ENCODE results near the gene NAA16.

Gene NAA16

GRCh38 chr13:41304551-41304950 is 6.5 kb upstream of the NAA16 start:
- DNase-seq (ENCODE audit: low spot score): no peak

GRCh38 chr13:41306271-41307145 is 4.6 kb upstream of the NAA16 start:
- no peak for DNase-seq (ENCODE audit: low spot score)

GRCh38 chr13:41307884-41308640 is 3.0 kb upstream of the NAA16 start:
- DNase-seq (ENCODE audit: low spot score): no peak

- peak; percentile 22 for DNase-seq (ENCODE audit: low spot score)
Observed at GRCh38 chr13:41311406-41312175, 524 bp downstream of the NAA16 start.

GRCh38 chr13:41312176-41312500 is 1.1 kb downstream of the NAA16 start:
- DNase-seq (ENCODE audit: low spot score): peak; percentile 23

- no peak for DNase-seq (ENCODE audit: low spot score)
Observed at GRCh38 chr13:41313117-41313516, 2.0 kb downstream of the NAA16 start.

- no peak for DNase-seq (ENCODE audit: low spot score)
Observed at GRCh38 chr13:41313659-41314197, 2.7 kb downstream of the NAA16 start.

- DNase-seq (ENCODE audit: low spot score): no peak
Observed at GRCh38 chr13:41315443-41316047, 4.5 kb downstream of the NAA16 start.

- no peak for DNase-seq (ENCODE audit: low spot score)
Observed at GRCh38 chr13:41317243-41317642, 6.2 kb downstream of the NAA16 start.

- no peak for DNase-seq (ENCODE audit: low spot score)
Observed at GRCh38 chr13:41325752-41326151, 14.7 kb downstream of the NAA16 start.

- no peak for DNase-seq (ENCODE audit: low spot score)
Observed at GRCh38 chr13:41326661-41327060, 15.6 kb downstream of the NAA16 start.

- DNase-seq (ENCODE audit: low spot score): no peak
Observed at GRCh38 chr13:41327994-41328790, 17.1 kb downstream of the NAA16 start.

- DNase-seq (ENCODE audit: low spot score): no peak
Observed at GRCh38 chr13:41332829-41333228, 21.8 kb downstream of the NAA16 start.

- DNase-seq (ENCODE audit: low spot score): no peak
Observed at GRCh38 chr13:41334810-41335209, 23.7 kb downstream of the NAA16 start.

- DNase-seq (ENCODE audit: low spot score): no peak
Observed at GRCh38 chr13:41344358-41344757, 33.3 kb downstream of the NAA16 start.

GRCh38 chr13:41345165-41345913 is 34.3 kb downstream of the NAA16 start:
- DNase-seq (ENCODE audit: low spot score): no peak

- DNase-seq (ENCODE audit: low spot score): no peak
Observed at GRCh38 chr13:41345914-41346589, 35.0 kb downstream of the NAA16 start.

GRCh38 chr13:41352935-41353840 is 42.1 kb downstream of the NAA16 start:
- DNase-seq (ENCODE audit: low spot score): peak; percentile 4

- no peak for DNase-seq (ENCODE audit: low spot score)
Observed at GRCh38 chr13:41354416-41354815, 43.3 kb downstream of the NAA16 start.

Data from HuH-7.5 (cell line).